Measurements from ENCODE around the gene ZNF614. TPM values are rescaled to one million over a fixed set of nuclear protein-coding genes. Genes with fewer than 3 reads are reported as not detected.

ZNF614 gene
- total RNA-seq, 1 donor: 9.4 TPM

DNA sequence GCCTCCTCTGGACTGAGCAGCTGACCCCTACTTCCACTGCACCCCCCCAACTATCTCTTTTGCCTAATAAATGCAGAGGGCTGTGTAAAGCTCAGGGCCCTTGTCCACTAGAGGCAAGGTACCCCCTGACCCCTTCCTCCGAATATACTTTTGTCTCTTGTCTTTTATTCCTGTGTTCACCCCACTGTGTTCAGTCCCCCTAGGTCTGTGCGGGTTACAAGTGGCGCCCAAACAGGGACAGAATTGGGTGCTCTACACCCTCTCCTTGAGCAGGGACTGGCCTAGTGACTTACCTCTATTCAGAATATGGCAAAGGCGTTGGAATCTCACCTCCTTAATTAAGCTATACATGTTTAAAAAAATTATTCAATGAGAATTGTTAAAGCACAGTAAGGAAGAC is 56.6 kb downstream of the ZNF614 start:
- Histone ChIP-seq H3K4me1 (ENCODE audit: insufficient read depth, low read length) (no peaks in the 10 kb centered on the region), H3K79me2 (ENCODE audit: insufficient read depth, low read length) (peaks cover 6% of the 10 kb centered on the region), H3K27ac (ENCODE audit: low read depth, low read length) (no peak overlapping the region), H3K4me3 (ENCODE audit: insufficient read depth, low read length) (no peak overlapping the region), H3K4me2 (ENCODE audit: insufficient read depth, low read length) (no peak overlapping the region), H2AFZ (ENCODE audit: low read length) (no peak overlapping the region), H3K27me3 (ENCODE audit: insufficient read depth, low read length) (no peaks in the 10 kb centered on the region), H3K9me3 (ENCODE audit: low read depth, low read length) (peaks cover 18% of the 10 kb centered on the region), H4K20me1 (ENCODE audit: insufficient read depth, low read length) (no peaks in the 10 kb centered on the region), H3K36me3 (ENCODE audit: insufficient read depth, low read length) (peaks cover 60% of the 10 kb centered on the region)
- no peak for DNase-seq (ENCODE audit: insufficient read length, low spot score, missing footprints)
- no peak for TF ChIP-seq CTCF (IDR thresholded peaks at IDR 0.05; ENCODE audit: extremely low read depth, low read depth, low read length)

- Histone ChIP-seq H3K79me2 (ENCODE audit: insufficient read depth, low read length) (peaks cover under 1% of the 10 kb centered on the region), H3K4me1 (ENCODE audit: insufficient read depth, low read length) (no peaks in the 10 kb centered on the region), H2AFZ (ENCODE audit: low read length) (no peak overlapping the region), H3K9me3 (ENCODE audit: low read depth, low read length) (peaks cover 20% of the 10 kb centered on the region), H3K27me3 (ENCODE audit: insufficient read depth, low read length) (no peaks in the 10 kb centered on the region), H3K4me2 (ENCODE audit: insufficient read depth, low read length) (no peak overlapping the region), H4K20me1 (ENCODE audit: insufficient read depth, low read length) (no peaks in the 10 kb centered on the region), H3K36me3 (ENCODE audit: insufficient read depth, low read length) (peaks cover 69% of the 10 kb centered on the region), H3K4me3 (ENCODE audit: insufficient read depth, low read length) (no peak overlapping the region), H3K27ac (ENCODE audit: low read depth, low read length) (no peak overlapping the region)
- no peak for TF ChIP-seq CTCF (IDR thresholded peaks at IDR 0.05; ENCODE audit: extremely low read depth, low read depth, low read length)
- no peak for DNase-seq (ENCODE audit: insufficient read length, low spot score, missing footprints)
Measured at GRCh38 chr19:51970718-51971117, 57.5 kb downstream of the ZNF614 start.

- peaks cover 46% of the 10 kb centered on the region for H3K36me3 ChIP-seq (ENCODE audit: insufficient read depth, low read length)
- H3K9me3 ChIP-seq (ENCODE audit: low read depth, low read length): peaks cover 18% of the 10 kb centered on the region
Measured at GRCh38 chr19:51965583-51965982, 62.6 kb downstream of the ZNF614 start.

More at GRCh38 chr19:51965583-51965982, 62.6 kb downstream of the ZNF614 start:
- no peaks in the 10 kb centered on the region for H3K4me1 ChIP-seq (ENCODE audit: insufficient read depth, low read length)
- H2AFZ ChIP-seq (ENCODE audit: low read length): no peak overlapping the region
- H3K79me2 ChIP-seq (ENCODE audit: insufficient read depth, low read length): no peaks in the 10 kb centered on the region
- no peaks in the 10 kb centered on the region for H4K20me1 ChIP-seq (ENCODE audit: insufficient read depth, low read length)
- H3K27ac ChIP-seq (ENCODE audit: low read depth, low read length): no peak overlapping the region
- H3K27me3 ChIP-seq (ENCODE audit: insufficient read depth, low read length): no peaks in the 10 kb centered on the region
- H3K4me2 ChIP-seq (ENCODE audit: insufficient read depth, low read length): no peak overlapping the region
- no peak for DNase-seq (ENCODE audit: insufficient read length, low spot score, missing footprints)
- no peak for TF ChIP-seq CTCF (IDR thresholded peaks at IDR 0.05; ENCODE audit: extremely low read depth, low read depth, low read length)
- H3K4me3 ChIP-seq (ENCODE audit: insufficient read depth, low read length): no peak overlapping the region

Other genes starting within 250 kb of the ZNF614 start
- gene FPR3, start 233.2 kb downstream of the ZNF614 start, total RNA-seq: 0.59 and 1.1 TPM in 2 replicates
- 10.5 and 12.1 TPM in 2 replicates for gene ZNF577, start 140.4 kb downstream of the ZNF614 start, total RNA-seq
- 5.4 and 7.7 TPM in 2 replicates for gene ZNF649, start 123.4 kb downstream of the ZNF614 start, total RNA-seq
- 6.5 and 8.0 TPM in 2 replicates for gene ZNF613, start 100.9 kb downstream of the ZNF614 start, total RNA-seq
- 11.5 and 13.8 TPM in 2 replicates for gene ZNF350, start 41.5 kb downstream of the ZNF614 start, total RNA-seq
- 10.9 and 13.0 TPM in 2 replicates for gene ZNF615, start 20.2 kb downstream of the ZNF614 start, total RNA-seq
- 8.8 and 11.9 TPM in 2 replicates for gene ZNF432, start 20.5 kb upstream of the ZNF614 start, total RNA-seq
- gene ZNF841, start 67.4 kb upstream of the ZNF614 start, total RNA-seq: 27.9 and 30.9 TPM in 2 replicates
- gene ZNF616, start 111.6 kb upstream of the ZNF614 start, total RNA-seq: 9.8 and 12.7 TPM in 2 replicates
- gene ZNF836, start 143.2 kb upstream of the ZNF614 start, total RNA-seq: 11.9 and 21.2 TPM in 2 replicates
- gene PPP2R1A, start 161.7 kb upstream of the ZNF614 start, total RNA-seq: 151 and 183 TPM in 2 replicates
- 11.2 and 16.5 TPM in 2 replicates for gene ZNF766, start 241.2 kb upstream of the ZNF614 start, total RNA-seq

Measured in osteoblast (primary cell).